HepG2 (cell line): Measurements from ENCODE around the gene ADI1. TPM values are rescaled to one million over a fixed set of nuclear protein-coding genes. Genes with fewer than 3 reads are reported as not detected.

Experiments
- EHMT2 ChIP-seq: fragments of 200-600 bp; sonication (generic); IDR thresholded peaks from 2 replicates; pipeline ENCODE4 v1.7.0; 2017; ENCODE audit warnings: antibody characterized with exemption, low read depth, low read length, borderline replicate concordance
- ELK4 ChIP-seq: sonication (generic); formaldehyde crosslinking; IDR thresholded peaks from 2 replicates; pipeline ENCODE4 v1.9.0; 2021; ENCODE audit warnings: missing genetic modification reagents, borderline replicate concordance
- ETS1 ChIP-seq: sonication (generic); formaldehyde crosslinking; IDR thresholded peaks from 2 replicates; pipeline ENCODE4 v1.4.0; 2020; ENCODE audit warnings: missing genetic modification reagents
- GMEB1 ChIP-seq: sonication (generic); formaldehyde crosslinking; IDR thresholded peaks from 2 replicates; pipeline ENCODE4 v1.5.1; 2020; ENCODE audit warnings: missing genetic modification reagents, mild to moderate bottlenecking, borderline replicate concordance
- HNF4A ChIP-seq: sonication (generic); formaldehyde crosslinking; IDR thresholded peaks from 2 replicates; pipeline ENCODE4 v1.4.0; 2020; ENCODE audit warnings: missing genetic modification reagents
- KLF11 ChIP-seq: IDR thresholded peaks from 2 replicates; pipeline ENCODE4 v1.6.1; 2016; ENCODE audit warnings: missing compliant biosample characterization
- PATZ1 ChIP-seq: sonication (generic); formaldehyde crosslinking; IDR thresholded peaks from 2 replicates; pipeline ENCODE4 v1.4.0; 2020; ENCODE audit warnings: missing genetic modification reagents
- SAP130 ChIP-seq: IDR thresholded peaks from 2 replicates; pipeline ENCODE4 v1.6.1; 2016; ENCODE audit warnings: low read depth
- SP4 ChIP-seq: sonication (generic); formaldehyde crosslinking; IDR thresholded peaks from 2 replicates; pipeline ENCODE4 v1.8.1; 2023; ENCODE audit warnings: mild to moderate bottlenecking, missing genetic modification reagents
- SYNCRIP ChIP-seq: fragments of 200-400 bp; formaldehyde crosslinking; IDR thresholded peaks from 2 replicates; pipeline ENCODE4 v1.6.1; 2018; ENCODE audit warnings: mild to moderate bottlenecking, low read depth, low read length; ENCODE audit not compliant: insufficient read depth
- ZNF124 ChIP-seq: sonication (generic); formaldehyde crosslinking; IDR thresholded peaks from 2 replicates; pipeline ENCODE4 v1.4.0; 2020; ENCODE audit warnings: missing genetic modification reagents
- ZNF232 ChIP-seq: sonication (generic); formaldehyde crosslinking; IDR thresholded peaks from 2 replicates; pipeline ENCODE4 v1.4.0; 2020; ENCODE audit warnings: missing genetic modification reagents, borderline replicate concordance
- ZNF234 ChIP-seq: sonication (generic); formaldehyde crosslinking; conservative IDR thresholded peaks from 2 replicates; pipeline ENCODE4 v1.5.1; 2020; ENCODE audit warnings: mild to moderate bottlenecking, missing genetic modification reagents
- ZNF253 ChIP-seq: sonication (generic); formaldehyde crosslinking; IDR thresholded peaks from 2 replicates; pipeline ENCODE4 v1.8.0; 2022; ENCODE audit warnings: mild to moderate bottlenecking, missing genetic modification reagents, borderline replicate concordance
- ZNF749 ChIP-seq: sonication (generic); formaldehyde crosslinking; IDR thresholded peaks from 2 replicates; pipeline ENCODE4 v1.8.0; 2022; ENCODE audit warnings: mild to moderate bottlenecking, missing genetic modification reagents, moderate library complexity, borderline replicate concordance
- polyA plus RNA-seq, 8 experiments: library from polyadenylated mRNA; depleted of rRNA in 3 of 8; stranded (reverse) in 7 of 8; unstranded in 1 of 8; fragments of >200 nt; fragmentation: Illumina TruSeq in 4 of 8; extraction: Trizol in 4 of 8; gene quantifications; 2 replicates each; pipeline versions ENCODE4 v1.2.1 to v1.2.3, GENCODE V29; 2011 to 2016; ENCODE audit warnings: low read depth in 4 of 8, missing spikeins in 1 of 8, mixed read lengths in 1 of 8; ENCODE audit not compliant: insufficient read depth in 1 of 8
- total RNA-seq, 5 experiments: library from RNA; depleted of rRNA; stranded (reverse); fragments of >200 nt; fragmentation: Illumina TruSeq; extraction: Trizol; gene quantifications; 2 replicates each; pipeline ENCODE4 v1.2.3, GENCODE V29; 2016; ENCODE audit warnings: low read depth in 1 of 5

The ADI1 gene
- total and polyA plus RNA-seq, 2 of the 13 experiments (the other 11 are each of a cell fraction or from before 2014, with no cell fraction given), result 28.7 to 123 TPM

- peak; percentile 67 for TF ChIP-seq PATZ1
- no peak for TF ChIP-seq ELK4 (CRISPR knock-in tag)
- no peak for TF ChIP-seq ZNF253 (CRISPR knock-in tag)
- no peak for TF ChIP-seq EHMT2
- TF ChIP-seq ZNF749 (CRISPR knock-in tag), result no peak
- no peak for TF ChIP-seq SP4 (CRISPR knock-in tag)
- TF ChIP-seq SYNCRIP, result no peak
- TF ChIP-seq ZNF124 (CRISPR knock-in tag), result 0 out of 2 replicates have a peak, but pooled peaks have one; percentile 14
- no peak for TF ChIP-seq SAP130 (CRISPR knock-in tag)
- TF ChIP-seq ZNF232 (CRISPR knock-in tag), result peak; percentile 87
- no peak for TF ChIP-seq KLF11 (CRISPR knock-in tag)
- no peak for TF ChIP-seq GMEB1
- TF ChIP-seq HNF4A (CRISPR knock-in tag), result peak; percentile 33; the same call in 1 of the 2 replicates
- TF ChIP-seq ZNF234 (CRISPR knock-in tag), result no peak
- TF ChIP-seq ETS1 (CRISPR knock-in tag), result peak; percentile 91
Measured at GRCh38 chr2:3518496-3519254, 656 bp downstream of the ADI1 start (continued).
